Kidney (tissue), 22 donors: ENCODE results near the gene DNAL1. TPM values are rescaled to one million over a fixed set of nuclear protein-coding genes. Genes with fewer than 3 reads are reported as not detected.
A peak's percentile ranks its signal among the peaks of the same experiment; 100 is the strongest.

Experiments used
- DNase-seq, 5 donors: peaks; one replicate each; pipeline ENCODE4 v3.0.0-alpha.2; 2013 to 2020
- FAIRE-seq: peaks from 2 replicates; lab custom pipeline; 2012; peaks lifted over from hg19 to GRCh38; lab: Jason Lieb, UNC
- H3K27ac ChIP-seq, 2 donors: one replicate each; pipeline ENCODE4 v1.7.0; 2013; ENCODE audit warnings: low read depth in 2 of 2, low read length in 2 of 2, inconsistent platforms in 1 of 2
- H3K27me3 ChIP-seq: one replicate; pipeline ENCODE4 v1.7.1; 2013; ENCODE audit warnings: low read length, inconsistent platforms; ENCODE audit not compliant: control insufficient read depth, insufficient read depth
- H3K36me3 ChIP-seq, 3 donors: one replicate each; pipeline versions ENCODE4 v1.7.0 to v1.7.1; 2013; ENCODE audit warnings: low read length in 3 of 3, control low read depth in 1 of 3, inconsistent platforms in 1 of 3; ENCODE audit not compliant: insufficient read depth in 3 of 3, control insufficient read depth in 2 of 3
- H3K4me1 ChIP-seq, 3 donors: one replicate each; pipeline versions ENCODE4 v1.7.0 to v1.7.1; 2013; ENCODE audit warnings: low read length in 3 of 3, inconsistent platforms in 1 of 3, low read depth in 1 of 3; ENCODE audit not compliant: control insufficient read depth in 2 of 3, insufficient read depth in 2 of 3
- H3K4me3 ChIP-seq, 3 donors: one replicate each; pipeline versions ENCODE4 v1.7.0 to v1.8.1; 2013; ENCODE audit warnings: low read length in 3 of 3, control low read depth in 1 of 3, inconsistent platforms in 1 of 3
- H3K9ac ChIP-seq, 3 donors: one replicate each; pipeline versions ENCODE4 v1.7.0 to v1.7.1; 2013; ENCODE audit warnings: low read length in 3 of 3, control low read depth in 1 of 3, inconsistent platforms in 1 of 3
- H3K9me3 ChIP-seq, 3 donors: one replicate each; pipeline versions ENCODE4 v1.7.0 to v1.7.1; 2013; ENCODE audit warnings: low read length in 3 of 3, control low read depth in 1 of 3, inconsistent platforms in 1 of 3; ENCODE audit not compliant: control insufficient read depth in 2 of 3, insufficient read depth in 1 of 3
- CTCF ChIP-seq: IDR thresholded peaks from 3 replicates; pipeline ENCODE4 v1.5.1; 2012; ENCODE audit warnings: mild to moderate bottlenecking, moderate library complexity, borderline replicate concordance; ENCODE audit not compliant: insufficient read depth; ENCODE audit errors: extremely low read depth
- intact Hi-C: fragments of 100-400 bp; cut with DNase I; formaldehyde crosslinking; loops from one replicate; pipeline ENCODE4 v1.11.1; 2022
- long read RNA-seq, 10 donors: library from polyadenylated mRNA in 1 of 10; unstranded in 1 of 10; transcript quantifications; one replicate each; pipeline ENCODE4 v2.0.0 and lab custom pipeline, GENCODE V29; 2021 to 2026
- polyA plus RNA-seq: library from polyadenylated mRNA; stranded (reverse); fragments of 350-450 nt; fragmentation: Illumina TruSeq; extraction: RNeasy Lipid Tissue Mini Kit (QIAGEN cat#74804); gene quantifications from one replicate; pipeline ENCODE4 v1.2.3, GENCODE V29; 2014; ENCODE audit warnings: low read depth, low replicate concordance; ENCODE audit not compliant: insufficient read depth
- total RNA-seq: library from RNA; stranded (reverse); fragmentation: NEBNext Ultra II Directional; extraction: Animal tissue kit (Norgen Biotek cat#: 25700); gene quantifications from one replicate; pipeline ENCODE4 v1.2.1, GENCODE V29; 2021
- donor health status: control.
- donor health status: control.
- donor health status: control.
- donor health status: control.
- donor health status: control.
- donor health status: DM: yes; HTN: yes; CAD: no.
- donor health status: Normal renal cell carcinoma (clear cell type).

DNAL1 gene
- 32.3 TPM for total RNA-seq
- 9.3 TPM for polyA plus RNA-seq
- long read RNA-seq, donor 1, partial matches to known transcripts = 0 of 1 reads
- long read RNA-seq, donor 1, other reads (novel, unspliced or antisense) = 0 of 1 reads
- long read RNA-seq, donor 2, full-length matches to known transcripts = 2 of 2 reads
- long read RNA-seq, donor 2, partial matches to known transcripts = 0 of 2 reads
- long read RNA-seq, donor 2, other reads (novel, unspliced or antisense) = 0 of 2 reads
- long read RNA-seq, donor 3, full-length matches to known transcripts = 3 of 3 reads
- long read RNA-seq, donor 3, partial matches to known transcripts = 0 of 3 reads
- long read RNA-seq, donor 3, other reads (novel, unspliced or antisense) = 0 of 3 reads
- long read RNA-seq, donor 4, full-length matches to known transcripts = 3 of 3 reads
- long read RNA-seq, donor 4, partial matches to known transcripts = 0 of 3 reads
- long read RNA-seq, donor 4, other reads (novel, unspliced or antisense) = 0 of 3 reads
- long read RNA-seq, donor 5 = 0 reads
- long read RNA-seq, donor 6, full-length matches to known transcripts = 2 of 2 reads
- long read RNA-seq, donor 6, partial matches to known transcripts = 0 of 2 reads
- long read RNA-seq, donor 6, other reads (novel, unspliced or antisense) = 0 of 2 reads
- long read RNA-seq, donor 7, full-length matches to known transcripts = 3 of 6 reads
- long read RNA-seq, donor 7, partial matches to known transcripts = 0 of 6 reads
- long read RNA-seq, donor 7, other reads (novel, unspliced or antisense) = 3 of 6 reads
- long read RNA-seq, donor 8, full-length matches to known transcripts = 2 of 2 reads
- long read RNA-seq, donor 8, partial matches to known transcripts = 0 of 2 reads
- long read RNA-seq, donor 8, other reads (novel, unspliced or antisense) = 0 of 2 reads
- long read RNA-seq, donor 9, full-length matches to known transcripts = 3 of 3 reads
- long read RNA-seq, donor 9, partial matches to known transcripts = 0 of 3 reads
- long read RNA-seq, donor 9, other reads (novel, unspliced or antisense) = 0 of 3 reads
- long read RNA-seq, donor 10, partial matches to known transcripts = 0 of 1 reads
- long read RNA-seq, donor 10, other reads (novel, unspliced or antisense) = 0 of 1 reads

DNA sequence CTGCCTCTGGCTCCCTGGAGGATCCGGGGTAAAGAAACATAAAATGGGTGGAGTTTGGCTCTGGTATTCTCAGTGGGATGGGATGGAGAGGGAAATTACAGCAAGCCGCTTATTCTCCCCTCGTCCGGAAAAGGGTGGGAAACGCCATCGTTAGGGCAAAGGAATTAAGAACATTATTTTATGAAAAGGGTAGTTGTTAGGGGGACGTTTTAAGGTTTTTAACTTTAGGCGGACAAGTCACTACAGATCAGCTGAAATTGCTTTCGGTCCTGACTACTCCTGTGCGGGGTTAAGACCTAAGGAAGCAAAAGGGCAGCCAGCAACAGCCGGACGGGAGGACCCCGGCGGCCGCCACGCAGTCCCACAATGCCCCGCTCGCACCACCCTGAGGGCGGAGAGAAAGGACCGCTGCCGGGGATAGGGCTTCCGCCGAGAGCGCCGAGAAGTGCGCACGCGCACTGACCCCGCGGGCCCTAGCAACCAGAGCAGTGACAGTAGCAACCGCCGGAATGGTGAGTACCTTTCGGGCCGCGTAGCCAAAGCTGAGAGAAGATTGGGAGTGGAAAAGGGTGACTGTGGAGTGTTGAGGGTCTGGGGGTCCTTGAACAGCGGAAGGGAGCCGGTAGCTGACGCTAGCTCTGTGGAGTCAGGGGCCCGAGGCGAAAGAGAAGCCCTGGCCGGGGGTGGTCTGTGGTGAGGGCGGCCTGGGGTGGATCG is at the start of gene DNAL1:
DNAL1 (plus strand) TSS at position 456 of the 717 bp plus-strand sequence; CDS start at position 510, 54 bp downstream.
- TF ChIP-seq CTCF = no peak
- Histone ChIP-seq H3K9me3 (no peaks in the 10 kb centered on the region), H3K27ac (peak within 1 kb of the TSS; percentile 65 to 88), H3K4me1 (peaks cover 0 to 8% (median 6%) of the 10 kb centered on the region in 3 donors), H3K36me3 (no peaks in the 10 kb centered on the region), H3K9ac (peak within 1 kb of the TSS; percentile 65 to 91 (median 76)), H3K4me3 (peak within 1 kb of the TSS; percentile 90 to 96 (median 93)), H3K27me3 (no peaks in the 10 kb centered on the region)
- FAIRE-seq (no peak), DNase-seq (peak; percentile 94 to 98 (median 96))
- intact Hi-C loops = no loop called here

DNA sequence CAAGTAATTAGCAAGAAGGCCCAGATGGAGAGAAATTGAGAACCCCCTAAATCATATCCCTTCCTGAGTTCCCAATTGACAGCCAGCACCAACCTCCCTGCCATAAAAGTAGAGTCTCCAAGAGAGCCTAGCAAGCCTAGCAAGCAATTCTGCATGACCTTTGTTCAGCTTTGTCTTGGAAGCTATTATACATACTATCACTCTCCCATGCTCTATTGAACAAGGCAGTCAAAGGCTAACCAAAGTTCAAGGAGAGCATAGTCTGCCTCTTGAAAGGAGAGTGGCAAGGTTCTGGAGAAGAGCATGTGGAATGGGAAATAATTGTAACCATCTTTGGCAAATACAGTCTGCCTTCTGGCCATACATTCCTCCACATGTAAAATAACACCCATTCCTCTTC is 45.3 kb upstream of the DNAL1 start:
- H3K4me3 ChIP-seq = no peak overlapping the region
- peak overlapping the region in 1 of 2 donors; percentile 84 for H3K27ac ChIP-seq
- DNase-seq (peak in 2 of 5 donors; percentile 17 to 54), FAIRE-seq (no peak)
- intact Hi-C loops = no loop called here
- H3K9ac ChIP-seq = peak overlapping the region in 1 of 3 donors; percentile 0
- H3K27me3 ChIP-seq = no peaks in the 10 kb centered on the region
- peaks cover 0 to 6% (median 0%) of the 10 kb centered on the region in 3 donors for H3K4me1 ChIP-seq
- no peak for TF ChIP-seq CTCF
- no peaks in the 10 kb centered on the region for H3K36me3 ChIP-seq
- no peaks in the 10 kb centered on the region for H3K9me3 ChIP-seq

- TF ChIP-seq CTCF = no peak
Observed at GRCh38 chr14:73602994-73603393, 41.8 kb upstream of the DNAL1 start.

More at GRCh38 chr14:73602994-73603393, 41.8 kb upstream of the DNAL1 start:
- Histone ChIP-seq H3K9ac (no peak overlapping the region), H3K4me1 (peaks cover 0 to 6% (median 0%) of the 10 kb centered on the region in 3 donors), H3K27ac (no peak overlapping the region), H3K36me3 (no peaks in the 10 kb centered on the region), H3K4me3 (no peak overlapping the region), H3K27me3 (no peaks in the 10 kb centered on the region), H3K9me3 (no peaks in the 10 kb centered on the region)
- intact Hi-C loops = no loop called here
- FAIRE-seq (no peak), DNase-seq (no peak)
